DND-41 (cell line): ENCODE measurements around the gene JAZF1.

Source experiments
- CTCF ChIP-seq: IDR thresholded peaks from 2 replicates; pipeline ENCODE4 v1.5.1; 2012; ENCODE audit warnings: borderline replicate concordance, low read length, moderate library complexity, mild to moderate bottlenecking; ENCODE audit not compliant: poor library complexity, severe bottlenecking; ENCODE audit errors: extremely low read depth
- EZH2 ChIP-seq: IDR thresholded peaks from 3 replicates; pipeline ENCODE4 v1.6.1; 2012; ENCODE audit warnings: borderline replicate concordance, low read depth, mild to moderate bottlenecking, moderate library complexity, low read length, inconsistent platforms; ENCODE audit not compliant: severe bottlenecking

DNA sequence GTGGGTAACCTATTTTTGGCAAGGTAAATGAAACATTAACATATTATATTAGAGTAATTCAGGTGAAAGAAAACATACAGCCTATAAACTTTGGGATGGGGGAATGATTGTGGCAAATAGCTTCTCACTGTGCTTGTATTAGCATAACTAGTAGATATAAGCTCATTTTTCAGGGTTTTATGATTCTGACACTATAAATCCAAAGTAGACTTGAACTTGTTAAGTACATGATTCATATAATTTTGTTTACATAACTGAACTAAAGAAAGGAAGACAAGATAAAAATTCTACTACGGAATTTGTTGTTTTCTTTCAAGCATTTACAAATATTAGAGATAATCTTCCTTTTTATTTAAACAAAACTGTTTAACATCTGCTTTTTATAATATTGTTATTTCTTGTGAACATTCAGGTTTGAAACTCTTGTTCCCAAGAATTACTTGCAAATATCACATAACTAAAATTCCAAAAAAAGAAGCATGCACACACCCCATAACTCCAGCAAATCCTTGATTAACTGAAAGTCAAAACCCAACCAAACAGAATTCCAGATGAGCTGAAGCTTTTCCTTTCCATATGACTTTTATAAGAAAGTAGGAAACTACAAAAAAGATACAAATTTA is 142.3 kb downstream of the JAZF1 start:
- TF ChIP-seq CTCF (no peak), EZH2 (no peak)
